Transverse colon (tissue), 4 donors: ENCODE data around the gene NR1H2. TPM values are rescaled to one million over a fixed set of nuclear protein-coding genes. Genes with fewer than 3 reads are reported as not detected.
"Not testable (repeated sequence)": the region's sequence is repeated elsewhere in the genome, so short reads cannot be mapped to it uniquely, and the experiment has no call there.

Source experiments
- DNase-seq: peaks from one replicate; pipeline ENCODE4 v3.0.0-alpha.2; 2019
- H3K27ac ChIP-seq, 4 donors: fragments of 200-600 bp; sonication (generic); 2 replicates each; pipeline ENCODE4 v1.5.1; 2016 to 2018; ENCODE audit warnings: inconsistent platforms in 4 of 4
- H3K27me3 ChIP-seq: fragments of 200-600 bp; sonication (generic); 2 replicates; pipeline ENCODE4 v1.5.1; 2017; ENCODE audit warnings: inconsistent platforms
- H3K36me3 ChIP-seq, 4 donors: fragments of 200-600 bp; sonication (generic); 2 replicates each; pipeline ENCODE4 v1.5.1; 2017 to 2019; ENCODE audit warnings: inconsistent platforms in 4 of 4
- H3K4me1 ChIP-seq, 4 donors: fragments of 200-600 bp; sonication (generic); 2 replicates each; pipeline ENCODE4 v1.5.1; 2017 to 2020; ENCODE audit warnings: inconsistent platforms in 4 of 4
- H3K4me3 ChIP-seq, 4 donors: fragments of 200-600 bp; sonication (generic); 1 replicate in 1 of 4; 2 replicates in 3 of 4; pipeline versions ENCODE4 v1.5.1 to v1.6.1; 2017 to 2019; ENCODE audit warnings: inconsistent platforms in 4 of 4
- H3K9me3 ChIP-seq, 2 donors: fragments of 200-600 bp; sonication (generic); 2 replicates each; pipeline ENCODE4 v1.5.1; 2017 to 2019; ENCODE audit warnings: inconsistent platforms in 2 of 2
- EP300 ChIP-seq: sonication (generic); formaldehyde crosslinking; IDR thresholded peaks from one replicate; pipeline ENCODE4 v1.6.1; 2017; ENCODE audit warnings: antibody characterized with exemption, low read depth
- POLR2A ChIP-seq: fragments of 450-650 bp; IDR thresholded peaks from one replicate; pipeline ENCODE4 v1.6.1; 2016; ENCODE audit warnings: antibody characterized with exemption, mild to moderate bottlenecking, moderate library complexity
- POLR2AphosphoS5 ChIP-seq, 3 donors: sonication (generic); formaldehyde crosslinking; IDR thresholded peaks; one replicate each; pipeline ENCODE4 v1.6.1; 2016; ENCODE audit warnings: antibody characterized with exemption in 3 of 3
- WGBS, 2 donors: methylation state at CpG; one replicate each; pipeline ENCODE4 v1.1.5; 2018; ENCODE audit warnings: low coverage in 1 of 2; 5-methylcytosine and 5-hydroxymethylcytosine counted together
- in situ Hi-C, 4 donors: fragments of 200-750 bp; cut with MboI; loops; one replicate each; pipeline versions ENCODE4 v1.15.0 to v1.15.1; 2017; ENCODE audit warnings: low sequenced_read_pairs in 3 of 4, low pct_ligation_motif_present in 1 of 4, low pct_unique_long_range_greater_than_20kb in 1 of 4
- intact Hi-C: fragments of 100-400 bp; cut with DNase I; formaldehyde crosslinking; loops from one replicate; pipeline ENCODE4 v1.15.1; 2023; ENCODE audit warnings: low total_unique reads
- total RNA-seq, 4 donors: library from RNA; depleted of rRNA; stranded (reverse); fragments of >200 nt; gene quantifications; one replicate each; pipeline ENCODE4 v1.1.0, GENCODE V29; 2016
- TF ChIP-seq, protein P1 (sequence below), 5 experiments: fragments of 200-600 bp in 3 of 5; fragments of 450-650 bp in 2 of 5; sonication (generic) in 3 of 5; IDR thresholded peaks; 1 replicate in 2 of 5; 2 replicates in 3 of 5; pipeline ENCODE4 v1.5.1; 2016 to 2017; ENCODE audit warnings: antibody characterized with exemption in 5 of 5, inconsistent platforms in 3 of 5, mild to moderate bottlenecking in 2 of 5, moderate library complexity in 1 of 5

The NR1H2 gene
- total RNA-seq, 4 donors from 2014 or later = 80.8 to 192 (median 102) TPM

GRCh38 chr19:50387176-50387867 lies 11.1 kb downstream of the NR1H2 start:
- Histone ChIP-seq H3K9me3 (no peaks in the 10 kb centered on the region), H3K27ac (no peak overlapping the region), H3K4me1 (peaks cover 5 to 17% (median 13%) of the 10 kb centered on the region in 4 donors), H3K4me3 (no peak overlapping the region), H3K27me3 (no peaks in the 10 kb centered on the region), H3K36me3 (no peaks in the 10 kb centered on the region)
- DNase-seq = no peak
- 93 to 95% methylated on average over 12 to 21 of the region's 21 CpGs for WGBS, 2 donors
- intact Hi-C loops (no loop called here), in situ Hi-C loops (no loop called here)
- no peak for TF ChIP-seq POLR2AphosphoS5 (IDR thresholded peaks at IDR 0.05)

GRCh38 chr19:50387868-50388245 lies 11.6 kb downstream of the NR1H2 start:
- Histone ChIP-seq H3K4me3 (no peak overlapping the region), H3K4me1 (peaks cover 5 to 17% (median 13%) of the 10 kb centered on the region in 4 donors), H3K27ac (no peak overlapping the region), H3K36me3 (no peaks in the 10 kb centered on the region), H3K27me3 (no peaks in the 10 kb centered on the region), H3K9me3 (no peaks in the 10 kb centered on the region)
- in situ Hi-C loops = no loop called here
- no peak for TF ChIP-seq POLR2A
- TF ChIP-seq, protein P1, sequence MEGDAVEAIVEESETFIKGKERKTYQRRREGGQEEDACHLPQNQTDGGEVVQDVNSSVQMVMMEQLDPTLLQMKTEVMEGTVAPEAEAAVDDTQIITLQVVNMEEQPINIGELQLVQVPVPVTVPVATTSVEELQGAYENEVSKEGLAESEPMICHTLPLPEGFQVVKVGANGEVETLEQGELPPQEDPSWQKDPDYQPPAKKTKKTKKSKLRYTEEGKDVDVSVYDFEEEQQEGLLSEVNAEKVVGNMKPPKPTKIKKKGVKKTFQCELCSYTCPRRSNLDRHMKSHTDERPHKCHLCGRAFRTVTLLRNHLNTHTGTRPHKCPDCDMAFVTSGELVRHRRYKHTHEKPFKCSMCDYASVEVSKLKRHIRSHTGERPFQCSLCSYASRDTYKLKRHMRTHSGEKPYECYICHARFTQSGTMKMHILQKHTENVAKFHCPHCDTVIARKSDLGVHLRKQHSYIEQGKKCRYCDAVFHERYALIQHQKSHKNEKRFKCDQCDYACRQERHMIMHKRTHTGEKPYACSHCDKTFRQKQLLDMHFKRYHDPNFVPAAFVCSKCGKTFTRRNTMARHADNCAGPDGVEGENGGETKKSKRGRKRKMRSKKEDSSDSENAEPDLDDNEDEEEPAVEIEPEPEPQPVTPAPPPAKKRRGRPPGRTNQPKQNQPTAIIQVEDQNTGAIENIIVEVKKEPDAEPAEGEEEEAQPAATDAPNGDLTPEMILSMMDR (IDR thresholded peaks at IDR 0.05) = no peak
- no peak for TF ChIP-seq EP300
- no peak for TF ChIP-seq POLR2AphosphoS5 (IDR thresholded peaks at IDR 0.05)
- intact Hi-C loops = no loop called here
- DNase-seq = no peak
- WGBS, 2 donors = 93 to 97% methylated on average over 7 to 8 of the region's 8 CpGs

- 87 to 100% methylated on average over 3 of the region's 3 CpGs for WGBS, 2 donors
- H3K36me3 ChIP-seq, H3K27ac ChIP-seq, H3K27me3 ChIP-seq, in situ Hi-C loops, H3K4me1 ChIP-seq, H3K4me3 ChIP-seq, H3K9me3 ChIP-seq, intact Hi-C loops, DNase-seq: not testable (repeated sequence)
Observed at GRCh38 chr19:50390295-50390694, 14.0 kb downstream of the NR1H2 start.

- H3K9me3 ChIP-seq, DNase-seq, H3K4me1 ChIP-seq, intact Hi-C loops, H3K36me3 ChIP-seq, H3K4me3 ChIP-seq, H3K27ac ChIP-seq, in situ Hi-C loops, H3K27me3 ChIP-seq: not testable (repeated sequence)
- WGBS, 2 donors = 96 to 100% methylated on average over 2 to 23 of the region's 23 CpGs
Observed at GRCh38 chr19:50390952-50391351, 14.7 kb downstream of the NR1H2 start.

DNA sequence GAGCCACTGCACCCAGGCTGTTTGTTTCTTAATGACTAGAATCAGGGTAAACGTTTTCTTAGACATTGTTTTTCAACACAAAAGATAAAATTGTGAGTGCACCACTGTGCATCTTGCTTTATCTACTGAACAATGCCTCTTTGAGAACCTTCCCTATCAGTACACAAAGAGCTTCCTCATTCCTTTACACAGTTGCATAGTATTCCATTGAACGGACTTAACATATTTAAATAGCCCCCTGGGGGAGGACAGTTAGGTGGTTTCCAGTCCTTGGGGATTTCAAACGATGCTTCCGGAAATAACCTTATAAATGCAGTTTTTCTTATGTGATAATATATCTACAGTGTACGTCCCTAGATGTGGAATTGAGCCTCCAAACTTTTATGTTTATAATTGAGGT lies 16.5 kb downstream of the NR1H2 start:
- 89 to 96% methylated on average over 4 to 5 of the region's 5 CpGs for WGBS, 2 donors
- H3K4me3 ChIP-seq = no peak overlapping the region
- no peak for DNase-seq
- no peaks in the 10 kb centered on the region for H3K36me3 ChIP-seq
- H3K27me3 ChIP-seq = no peaks in the 10 kb centered on the region
- in situ Hi-C loops = no loop called here
- intact Hi-C loops = no loop called here
- H3K4me1 ChIP-seq = no peaks in the 10 kb centered on the region
- TF ChIP-seq POLR2A (no peak), POLR2AphosphoS5 (IDR thresholded peaks at IDR 0.05) (no peak), EP300 (no peak)
- TF ChIP-seq, protein P1 (IDR thresholded peaks at IDR 0.05) = no peak
- no peak overlapping the region for H3K27ac ChIP-seq
- H3K9me3 ChIP-seq = no peaks in the 10 kb centered on the region

DNA sequence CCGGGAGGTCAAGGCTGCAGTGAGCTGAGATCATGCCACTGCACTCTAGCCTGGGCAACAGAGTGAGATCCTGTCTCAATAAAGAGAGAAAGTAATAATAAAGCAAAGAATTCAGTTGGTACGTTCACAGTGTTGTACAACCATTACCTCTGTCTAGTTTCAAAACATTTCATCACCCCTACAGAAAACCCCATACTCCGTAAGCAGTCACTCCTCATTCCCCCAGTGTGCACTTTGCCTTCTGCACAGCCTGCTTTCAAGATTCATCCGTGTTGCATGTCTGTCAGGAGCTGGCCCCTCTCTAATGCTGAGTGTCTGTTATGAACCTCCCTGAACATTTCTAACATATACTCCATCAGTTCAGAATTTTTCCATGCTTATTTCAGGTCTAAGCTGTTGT lies 17.3 kb downstream of the NR1H2 start:
- H3K4me1 ChIP-seq = no peaks in the 10 kb centered on the region
- no peaks in the 10 kb centered on the region for H3K27me3 ChIP-seq
- no peak overlapping the region for H3K4me3 ChIP-seq
- 92 to 100% methylated on average over 2 to 4 of the region's 4 CpGs for WGBS, 2 donors
- intact Hi-C loops (no loop called here), in situ Hi-C loops (no loop called here)
- no peak overlapping the region for H3K27ac ChIP-seq
- no peaks in the 10 kb centered on the region for H3K36me3 ChIP-seq
- no peaks in the 10 kb centered on the region for H3K9me3 ChIP-seq
- DNase-seq = no peak
- TF ChIP-seq EP300 = no peak
- no peak for TF ChIP-seq POLR2AphosphoS5 (IDR thresholded peaks at IDR 0.05)
- TF ChIP-seq POLR2A = no peak
- TF ChIP-seq, protein P1 (IDR thresholded peaks at IDR 0.05) = no peak
